HG02981 (cell line): ENCODE measurements around the gene CAMTA1.
"Not testable (repeated sequence)": the region's sequence is repeated elsewhere in the genome, so short reads cannot be mapped to it uniquely, and the experiment has no call there.

Experiments used
- ATAC-seq: cut with Tn5 transposase; IDR thresholded peaks from one replicate; pipeline ENCODE4 v1.9.1; 2021; ENCODE audit warnings: mild to moderate bottlenecking, moderate library complexity; ENCODE audit not compliant: unreplicated experiment

Gene CAMTA1

GRCh38 chr1:7127322-7128075 lies 342.2 kb downstream of the CAMTA1 start:
- no peak for ATAC-seq

GRCh38 chr1:7128293-7128692 lies 343.0 kb downstream of the CAMTA1 start:
- no peak for ATAC-seq

- no peak for ATAC-seq
Observed at GRCh38 chr1:7130127-7130526, 344.9 kb downstream of the CAMTA1 start.

GRCh38 chr1:7135493-7135892 lies 350.2 kb downstream of the CAMTA1 start:
- no peak for ATAC-seq

- ATAC-seq: no peak
Observed at GRCh38 chr1:7136166-7136953, 351.1 kb downstream of the CAMTA1 start.

- no peak for ATAC-seq
Observed at GRCh38 chr1:7140251-7140650, 355.0 kb downstream of the CAMTA1 start.

GRCh38 chr1:7145947-7146346 lies 360.7 kb downstream of the CAMTA1 start:
- ATAC-seq: no peak

- no peak for ATAC-seq
Observed at GRCh38 chr1:7146710-7147109, 361.5 kb downstream of the CAMTA1 start.

GRCh38 chr1:7147581-7148282 lies 362.5 kb downstream of the CAMTA1 start:
- ATAC-seq: not testable (repeated sequence)

- ATAC-seq: no peak
Observed at GRCh38 chr1:7149080-7149838, 364.0 kb downstream of the CAMTA1 start.

GRCh38 chr1:7150724-7151280 lies 365.5 kb downstream of the CAMTA1 start:
- no peak for ATAC-seq

GRCh38 chr1:7151978-7152377 lies 366.7 kb downstream of the CAMTA1 start:
- ATAC-seq: no peak

GRCh38 chr1:7152655-7153054 lies 367.4 kb downstream of the CAMTA1 start:
- ATAC-seq: no peak

GRCh38 chr1:7153464-7153863 lies 368.2 kb downstream of the CAMTA1 start:
- no peak for ATAC-seq

GRCh38 chr1:7159116-7159781 lies 374.0 kb downstream of the CAMTA1 start:
- ATAC-seq: no peak

GRCh38 chr1:7168554-7168953 lies 383.3 kb downstream of the CAMTA1 start:
- not testable (repeated sequence) for ATAC-seq

- ATAC-seq: no peak
Observed at GRCh38 chr1:7171168-7171567, 385.9 kb downstream of the CAMTA1 start.

- ATAC-seq: no peak
Observed at GRCh38 chr1:7171574-7171973, 386.3 kb downstream of the CAMTA1 start.

GRCh38 chr1:7172804-7173203 lies 387.6 kb downstream of the CAMTA1 start:
- ATAC-seq: no peak

GRCh38 chr1:7174561-7174960 lies 389.3 kb downstream of the CAMTA1 start:
- ATAC-seq: no peak
